Fibroblast of the conjunctiva (primary cell): ENCODE results near the gene UBE4B.
"Not testable (repeated sequence)": the region's sequence is repeated elsewhere in the genome, so short reads cannot be mapped to it uniquely, and the experiment has no call there.

Experiments used
- DNase-seq: peaks from one replicate; pipeline ENCODE4 v3.0.0-alpha.2; 2010; ENCODE audit warnings: low read depth

Gene UBE4B

GRCh38 chr1:10177876-10178275 is 145.1 kb downstream of the UBE4B start:
- DNase-seq, result no peak

- DNase-seq, result no peak
Measured at GRCh38 chr1:10178597-10179405, 146.0 kb downstream of the UBE4B start.

GRCh38 chr1:10179406-10180091 is 146.8 kb downstream of the UBE4B start:
- no peak for DNase-seq

- DNase-seq, result peak; percentile 53
Measured at GRCh38 chr1:10181154-10181553, 148.4 kb downstream of the UBE4B start.

GRCh38 chr1:10185759-10186158 is 153.0 kb downstream of the UBE4B start:
- DNase-seq, result no peak

- DNase-seq, result no peak
Measured at GRCh38 chr1:10186331-10187025, 153.7 kb downstream of the UBE4B start.

GRCh38 chr1:10187026-10187334 is 154.2 kb downstream of the UBE4B start:
- no peak for DNase-seq

GRCh38 chr1:10188133-10188650 is 155.4 kb downstream of the UBE4B start:
- no peak for DNase-seq

GRCh38 chr1:10189659-10190058 is 156.9 kb downstream of the UBE4B start:
- DNase-seq, result no peak

GRCh38 chr1:10192263-10192662 is 159.5 kb downstream of the UBE4B start:
- DNase-seq, result no peak

GRCh38 chr1:10193288-10193687 is 160.5 kb downstream of the UBE4B start:
- DNase-seq, result no peak

- DNase-seq, result no peak
Measured at GRCh38 chr1:10195570-10195969, 162.8 kb downstream of the UBE4B start.

GRCh38 chr1:10196976-10197375 is 164.2 kb downstream of the UBE4B start:
- no peak for DNase-seq

GRCh38 chr1:10200620-10201019 is 167.9 kb downstream of the UBE4B start:
- DNase-seq, result no peak

GRCh38 chr1:10204003-10204642 is 171.4 kb downstream of the UBE4B start:
- DNase-seq, result no peak

- not testable (repeated sequence) for DNase-seq
Measured at GRCh38 chr1:10205206-10205605, 172.4 kb downstream of the UBE4B start.

- no peak for DNase-seq
Measured at GRCh38 chr1:10207810-10208209, 175.1 kb downstream of the UBE4B start.

- no peak for DNase-seq
Measured at GRCh38 chr1:10208537-10208936, 175.8 kb downstream of the UBE4B start.

- no peak for DNase-seq
Measured at GRCh38 chr1:10209590-10209904, 176.8 kb downstream of the UBE4B start.

GRCh38 chr1:10209905-10210810 is 177.4 kb downstream of the UBE4B start, which contains the start of gene KIF1B:
Gene KIF1B (plus strand): TSS chr1:10210570. CDS start chr1:10232329, 21,759 bp downstream.
- DNase-seq, result peak; percentile 95
